ENCODE data around the gene SCN4A. TPM values are rescaled to one million over a fixed set of nuclear protein-coding genes. Genes with fewer than 3 reads are reported as not detected.

The SCN4A gene
- total and polyA plus RNA-seq, 4 experiments from 2014 or later: 0.17 to 0.30 TPM; not detected in 2

GRCh38 chr17:63932721-63933120, 40.0 kb downstream of the SCN4A start:
- H3K27ac ChIP-seq (ENCODE audit: low read depth, low read length): peak overlapping the region; percentile 71
- Mint-ChIP-seq H3K27me3 (no peaks in the 10 kb centered on the region), H3K9me3 (no peaks in the 10 kb centered on the region), H3K36me3 (peaks cover 0 to 10% of the 10 kb centered on the region in 2 donors), H3K27ac (peak overlapping the region; percentile 73 to 96 (median 91)), H3K4me3 (peak overlapping the region; percentile 59 to 98 (median 94)), H3K4me1 (peaks cover 7 to 32% (median 22%) of the 10 kb centered on the region in 4 donors)
- peak overlapping the region in 1 of 2 donors; percentile 48 for H3K4me3 ChIP-seq (ENCODE audit: low read length in 2 of 2)
- no peaks in the 10 kb centered on the region for H3K27me3 ChIP-seq (ENCODE audit: insufficient read depth, low read length)
- peaks cover 25% of the 10 kb centered on the region for H3K4me1 ChIP-seq (ENCODE audit: insufficient read depth, low read length)
- intact Hi-C loops (cut with micrococcal nuclease): no loop called here
- ChIA-PET POLR2A (ENCODE audit: partially characterized antibody) (interaction anchor here (1.1 to 4.2 kb wide), 10 partner anchors 14 to 214 kb away, joined by 3 to 34 read pairs (median 10); partner anchors contain the start of genes ERN1, GH1 and ICAM2), CTCF (ENCODE audit: partially characterized antibody) (interaction anchor here (0.9 to 5.9 kb wide), 12 partner anchors 13 to 201 kb away, joined by 3 to 56 read pairs (median 4); partner anchors contain the start of gene GH1)
- DNase-seq: no peak
- no peaks in the 10 kb centered on the region for H3K9me3 ChIP-seq (ENCODE audit: control insufficient read depth in 1 of 2, low read length in 2 of 2)
- peaks cover 20% of the 10 kb centered on the region for H3K36me3 ChIP-seq (ENCODE audit: insufficient read depth, low read length)

GRCh38 chr17:63931981-63932561, 40.6 kb downstream of the SCN4A start, which contains the start of gene CD79B:
TSS of gene CD79B (minus strand) at chr17:63932331. CDS start at chr17:63932261, 70 bp downstream.
- peak within 1 kb of the TSS; percentile 92 to 98 (median 94) for H3K4me3 Mint-ChIP-seq
- POLR2A ChIA-PET (ENCODE audit: partially characterized antibody): interaction anchor here (1.1 to 4.2 kb wide), 13 partner anchors 13 to 214 kb away, joined by 3 to 34 read pairs (median 8); partner anchors contain the start of genes ERN1, GH1 and ICAM2
- DNase-seq: peak; percentile 27 to 52 (median 40)
- Histone ChIP-seq H3K36me3 (ENCODE audit: insufficient read depth, low read length) (peaks cover 20% of the 10 kb centered on the region), H3K4me1 (ENCODE audit: insufficient read depth, low read length) (peaks cover 25% of the 10 kb centered on the region), H3K9me3 (ENCODE audit: control insufficient read depth in 1 of 2, low read length in 2 of 2) (no peaks in the 10 kb centered on the region), H3K27ac (ENCODE audit: low read depth, low read length) (peak within 1 kb of the TSS; percentile 71), H3K27me3 (ENCODE audit: insufficient read depth, low read length) (no peaks in the 10 kb centered on the region), H3K4me3 (ENCODE audit: low read length in 2 of 2) (peak within 1 kb of the TSS; percentile 48 to 51)
- intact Hi-C loops (cut with micrococcal nuclease): no loop called here
- peaks cover 7 to 32% (median 22%) of the 10 kb centered on the region in 4 donors for H3K4me1 Mint-ChIP-seq
- peak within 1 kb of the TSS; percentile 73 to 96 (median 94) for H3K27ac Mint-ChIP-seq
- no peaks in the 10 kb centered on the region for H3K9me3 Mint-ChIP-seq
- no peaks in the 10 kb centered on the region for H3K27me3 Mint-ChIP-seq
- peaks cover 0 to 10% of the 10 kb centered on the region in 2 donors for H3K36me3 Mint-ChIP-seq
- CTCF ChIA-PET (ENCODE audit: partially characterized antibody): interaction anchor here (0.9 to 5.9 kb wide), 13 partner anchors 11 to 202 kb away, joined by 3 to 56 read pairs (median 4); partner anchors contain the start of gene GH1

- DNase-seq: peak; percentile 43 to 66 (median 49)
- Histone ChIP-seq H3K4me3 (ENCODE audit: low read length in 2 of 2) (peak overlapping the region; percentile 48 to 51), H3K36me3 (ENCODE audit: insufficient read depth, low read length) (peaks cover 20% of the 10 kb centered on the region), H3K4me1 (ENCODE audit: insufficient read depth, low read length) (peaks cover 25% of the 10 kb centered on the region), H3K27ac (ENCODE audit: low read depth, low read length) (peak overlapping the region; percentile 71), H3K27me3 (ENCODE audit: insufficient read depth, low read length) (no peaks in the 10 kb centered on the region), H3K9me3 (ENCODE audit: control insufficient read depth in 1 of 2, low read length in 2 of 2) (no peaks in the 10 kb centered on the region)
- intact Hi-C loops (cut with micrococcal nuclease): no loop called here
- peaks cover 0 to 10% of the 10 kb centered on the region in 2 donors for H3K36me3 Mint-ChIP-seq
- H3K27me3 Mint-ChIP-seq: no peaks in the 10 kb centered on the region
- H3K4me1 Mint-ChIP-seq: peaks cover 7 to 32% (median 22%) of the 10 kb centered on the region in 4 donors
- ChIA-PET CTCF (ENCODE audit: partially characterized antibody) (interaction anchor here (0.9 to 5.9 kb wide), 13 partner anchors 12 to 203 kb away, joined by 3 to 56 read pairs (median 4); partner anchors contain the start of genes GH1 and ICAM2), POLR2A (ENCODE audit: partially characterized antibody) (interaction anchor here (1.2 to 4.2 kb wide), 11 partner anchors 11 to 215 kb away, joined by 3 to 34 read pairs (median 9); partner anchors contain the start of genes ERN1, GH1 and ICAM2)
- H3K27ac Mint-ChIP-seq: peak overlapping the region; percentile 48 to 96 (median 94)
- no peaks in the 10 kb centered on the region for H3K9me3 Mint-ChIP-seq
- peak overlapping the region; percentile 92 to 98 (median 94) for H3K4me3 Mint-ChIP-seq
Observed at GRCh38 chr17:63930951-63931575, 41.7 kb downstream of the SCN4A start.

- DNase-seq: no peak
- intact Hi-C loops (cut with micrococcal nuclease): no loop called here
- Histone ChIP-seq H3K36me3 (ENCODE audit: insufficient read depth, low read length) (peaks cover 20% of the 10 kb centered on the region), H3K4me3 (ENCODE audit: low read length in 2 of 2) (no peak overlapping the region), H3K27ac (ENCODE audit: low read depth, low read length) (peak overlapping the region; percentile 71), H3K9me3 (ENCODE audit: control insufficient read depth in 1 of 2, low read length in 2 of 2) (no peaks in the 10 kb centered on the region), H3K4me1 (ENCODE audit: insufficient read depth, low read length) (peaks cover 25% of the 10 kb centered on the region), H3K27me3 (ENCODE audit: insufficient read depth, low read length) (no peaks in the 10 kb centered on the region)
- H3K27me3 Mint-ChIP-seq: no peaks in the 10 kb centered on the region
- no peaks in the 10 kb centered on the region for H3K9me3 Mint-ChIP-seq
- peaks cover 0 to 10% of the 10 kb centered on the region in 2 donors for H3K36me3 Mint-ChIP-seq
- peaks cover 7 to 32% (median 22%) of the 10 kb centered on the region in 4 donors for H3K4me1 Mint-ChIP-seq
- H3K27ac Mint-ChIP-seq: peak overlapping the region in 4 of 7 donors; percentile 78 to 96 (median 90)
- H3K4me3 Mint-ChIP-seq: peak overlapping the region in 7 of 8 donors; percentile 92 to 98 (median 94)
- CTCF ChIA-PET (ENCODE audit: partially characterized antibody): interaction anchor here (0.9 to 5.9 kb wide), 12 partner anchors 11 to 203 kb away, joined by 3 to 56 read pairs (median 5); partner anchors contain the start of gene GH1
- POLR2A ChIA-PET (ENCODE audit: partially characterized antibody): interaction anchor here (1.0 to 4.2 kb wide), 11 partner anchors 8 to 216 kb away, joined by 3 to 34 read pairs (median 6); partner anchors contain the start of genes ERN1, GH1 and ICAM2
Observed at GRCh38 chr17:63929860-63930766, 42.6 kb downstream of the SCN4A start.

- peaks cover 0 to 10% of the 10 kb centered on the region in 2 donors for H3K36me3 Mint-ChIP-seq
- H3K27me3 Mint-ChIP-seq: no peaks in the 10 kb centered on the region
- H3K4me3 Mint-ChIP-seq: peak overlapping the region in 3 of 8 donors; percentile 10 to 56 (median 33)
- peaks cover 7 to 32% (median 22%) of the 10 kb centered on the region in 4 donors for H3K4me1 Mint-ChIP-seq
- Histone ChIP-seq H3K27me3 (ENCODE audit: insufficient read depth, low read length) (no peaks in the 10 kb centered on the region), H3K4me1 (ENCODE audit: insufficient read depth, low read length) (peaks cover 25% of the 10 kb centered on the region), H3K4me3 (ENCODE audit: low read length in 2 of 2) (no peak overlapping the region), H3K9me3 (ENCODE audit: control insufficient read depth in 1 of 2, low read length in 2 of 2) (no peaks in the 10 kb centered on the region), H3K27ac (ENCODE audit: low read depth, low read length) (no peak overlapping the region), H3K36me3 (ENCODE audit: insufficient read depth, low read length) (peaks cover 20% of the 10 kb centered on the region)
- H3K9me3 Mint-ChIP-seq: no peaks in the 10 kb centered on the region
- no peak for DNase-seq
- CTCF ChIA-PET (ENCODE audit: partially characterized antibody): interaction anchor here (0.9 to 5.9 kb wide), 7 partner anchors 10 to 204 kb away, joined by 3 to 56 read pairs (median 6); partner anchors contain the start of gene GH1
- POLR2A ChIA-PET (ENCODE audit: partially characterized antibody): interaction anchor here (1.0 to 4.2 kb wide), 6 partner anchors 9 to 217 kb away, joined by 3 to 34 read pairs (median 5); partner anchors contain the start of gene ICAM2
- peak overlapping the region in 3 of 7 donors; percentile 3 to 31 (median 4) for H3K27ac Mint-ChIP-seq
- intact Hi-C loops (cut with micrococcal nuclease): no loop called here
Observed at GRCh38 chr17:63928966-63929695, 43.6 kb downstream of the SCN4A start.

Data from CD4-positive, alpha-beta memory T cell (primary cell).